HG03354 (cell line): ENCODE measurements around the gene GPR146.
"Not testable (repeated sequence)": the region's sequence is repeated elsewhere in the genome, so short reads cannot be mapped to it uniquely, and the experiment has no call there.

Experiments used
- ATAC-seq: cut with Tn5 transposase; IDR thresholded peaks from one replicate; pipeline ENCODE4 v1.9.1; 2021; ENCODE audit warnings: mild to moderate bottlenecking; ENCODE audit not compliant: unreplicated experiment, poor library complexity, severe bottlenecking

Gene GPR146

GRCh38 chr7:1044189-1045068 lies at the start of gene GPR146:
TSS of gene GPR146 (plus strand) at chr7:1044546. CDS start at chr7:1057516, 12,970 bp downstream.
- peak; percentile 89 for ATAC-seq

- no peak for ATAC-seq
Measured at GRCh38 chr7:994592-995308, 49.6 kb upstream of the GPR146 start.

- no peak for ATAC-seq
Measured at GRCh38 chr7:995571-995970, 48.8 kb upstream of the GPR146 start.

- no peak for ATAC-seq
Measured at GRCh38 chr7:996079-996872, 48.1 kb upstream of the GPR146 start.

GRCh38 chr7:997404-998395 lies 46.6 kb upstream of the GPR146 start:
- no peak for ATAC-seq

- no peak for ATAC-seq
Measured at GRCh38 chr7:999149-999879, 45.0 kb upstream of the GPR146 start.

- no peak for ATAC-seq
Measured at GRCh38 chr7:999941-1000935, 44.1 kb upstream of the GPR146 start.

- ATAC-seq: not testable (repeated sequence)
Measured at GRCh38 chr7:1001069-1001770, 43.1 kb upstream of the GPR146 start.

GRCh38 chr7:1002026-1002425 lies 42.3 kb upstream of the GPR146 start:
- ATAC-seq: not testable (repeated sequence)

GRCh38 chr7:1002445-1002844 lies 41.9 kb upstream of the GPR146 start:
- ATAC-seq: not testable (repeated sequence)

- ATAC-seq: no peak
Measured at GRCh38 chr7:1004018-1004852, 40.1 kb upstream of the GPR146 start.

GRCh38 chr7:1005303-1005702 lies 39.0 kb upstream of the GPR146 start:
- no peak for ATAC-seq

- ATAC-seq: no peak
Measured at GRCh38 chr7:1007901-1008300, 36.4 kb upstream of the GPR146 start.

- no peak for ATAC-seq
Measured at GRCh38 chr7:1008733-1009363, 35.5 kb upstream of the GPR146 start.

- no peak for ATAC-seq
Measured at GRCh38 chr7:1009747-1010146, 34.6 kb upstream of the GPR146 start.
